Kidney epithelial cell (primary cell): ENCODE measurements around the gene SLFN12L. TPM values are rescaled to one million over a fixed set of nuclear protein-coding genes. Genes with fewer than 3 reads are reported as not detected.

Experiments used
- DNase-seq: peaks from one replicate; pipeline ENCODE4 v3.0.0-alpha.2; 2010; ENCODE audit warnings: low read depth
- H3K27me3 ChIP-seq: 2 replicates; pipeline ENCODE4 v1.6.0; 2011; ENCODE audit warnings: low read length; ENCODE audit not compliant: control insufficient read depth, insufficient read depth
- H3K36me3 ChIP-seq: 2 replicates; pipeline ENCODE4 v1.5.1; 2011; ENCODE audit warnings: low read length; ENCODE audit not compliant: control insufficient read depth, insufficient read depth
- H3K4me3 ChIP-seq: 2 replicates; pipeline ENCODE4 v1.5.1; 2011; ENCODE audit warnings: low read depth, mild to moderate bottlenecking, control low read depth, low read length
- total RNA-seq: library from RNA; depleted of rRNA; stranded (reverse); fragments of >200 nt; gene quantifications from 2 replicates; pipeline ENCODE4 v1.2.3, GENCODE V29; 2015
- TF ChIP-seq, protein P1 (sequence below): IDR thresholded peaks from 2 replicates; pipeline ENCODE4 v1.5.1; 2011; ENCODE audit warnings: mild to moderate bottlenecking, moderate library complexity, low read length, control low read depth, inconsistent platforms; ENCODE audit not compliant: insufficient read depth, poor library complexity, severe bottlenecking

Gene SLFN12L
- total RNA-seq, 1 donor from 2014 or later = not detected

- DNase-seq = no peak
- Histone ChIP-seq H3K4me3 (no peak overlapping the region), H3K36me3 (no peaks in the 10 kb centered on the region), H3K27me3 (peaks cover 14% of the 10 kb centered on the region)
- TF ChIP-seq, protein P1, sequence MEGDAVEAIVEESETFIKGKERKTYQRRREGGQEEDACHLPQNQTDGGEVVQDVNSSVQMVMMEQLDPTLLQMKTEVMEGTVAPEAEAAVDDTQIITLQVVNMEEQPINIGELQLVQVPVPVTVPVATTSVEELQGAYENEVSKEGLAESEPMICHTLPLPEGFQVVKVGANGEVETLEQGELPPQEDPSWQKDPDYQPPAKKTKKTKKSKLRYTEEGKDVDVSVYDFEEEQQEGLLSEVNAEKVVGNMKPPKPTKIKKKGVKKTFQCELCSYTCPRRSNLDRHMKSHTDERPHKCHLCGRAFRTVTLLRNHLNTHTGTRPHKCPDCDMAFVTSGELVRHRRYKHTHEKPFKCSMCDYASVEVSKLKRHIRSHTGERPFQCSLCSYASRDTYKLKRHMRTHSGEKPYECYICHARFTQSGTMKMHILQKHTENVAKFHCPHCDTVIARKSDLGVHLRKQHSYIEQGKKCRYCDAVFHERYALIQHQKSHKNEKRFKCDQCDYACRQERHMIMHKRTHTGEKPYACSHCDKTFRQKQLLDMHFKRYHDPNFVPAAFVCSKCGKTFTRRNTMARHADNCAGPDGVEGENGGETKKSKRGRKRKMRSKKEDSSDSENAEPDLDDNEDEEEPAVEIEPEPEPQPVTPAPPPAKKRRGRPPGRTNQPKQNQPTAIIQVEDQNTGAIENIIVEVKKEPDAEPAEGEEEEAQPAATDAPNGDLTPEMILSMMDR = no peak
Observed at GRCh38 chr17:35548978-35549377, 11.5 kb upstream of the SLFN12L start.

DNA sequence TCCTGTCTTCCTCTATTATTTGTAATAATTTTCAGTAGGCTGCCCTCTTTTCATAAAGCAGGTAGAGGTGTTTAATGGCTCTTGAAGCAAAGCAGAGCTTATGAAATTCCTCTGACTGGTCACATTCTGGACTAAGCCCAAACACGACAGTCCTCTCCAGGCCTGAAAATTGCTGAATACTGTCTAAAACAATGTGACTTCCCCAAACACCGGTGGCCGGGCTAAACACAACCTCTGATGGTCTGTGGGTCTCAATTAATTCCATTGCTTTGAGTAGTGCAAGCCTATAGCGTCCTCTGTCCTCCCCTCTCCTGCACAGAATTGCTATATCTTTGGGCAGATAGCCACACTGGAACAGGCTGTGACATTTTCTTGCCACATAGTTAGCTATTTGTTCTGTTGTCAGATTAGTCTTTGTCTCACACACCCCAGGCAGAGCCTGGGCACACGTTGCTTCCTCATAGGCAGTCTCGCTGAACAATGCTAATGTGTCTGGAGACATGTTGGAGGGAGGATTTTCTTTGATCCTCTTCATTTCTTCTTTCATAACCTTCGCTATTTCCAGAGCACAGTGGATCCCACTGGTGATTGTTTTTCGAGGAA is 10.8 kb upstream of the SLFN12L start:
- H3K4me3 ChIP-seq = no peak overlapping the region
- TF ChIP-seq, protein P1 = no peak
- peaks cover 14% of the 10 kb centered on the region for H3K27me3 ChIP-seq

DNA sequence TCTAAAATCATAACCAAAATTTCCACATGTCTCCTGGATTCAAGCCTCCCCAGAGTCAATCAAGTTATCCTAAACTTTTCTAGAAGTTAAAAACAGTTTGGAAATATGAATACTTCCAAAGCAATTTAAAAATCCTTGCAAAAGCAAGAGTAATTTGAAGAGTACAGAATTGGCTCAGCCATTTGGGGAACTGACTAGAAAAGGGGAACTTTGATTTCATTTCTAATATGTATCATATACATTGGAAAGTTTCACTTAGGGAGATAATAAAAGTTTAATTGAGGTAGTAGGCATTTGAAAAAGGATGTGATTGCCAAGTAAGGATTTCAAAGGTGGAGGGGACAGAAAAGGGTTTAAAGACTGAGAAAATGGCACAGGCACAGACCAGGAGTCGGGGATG is 9.0 kb upstream of the SLFN12L start:
- no peaks in the 10 kb centered on the region for H3K36me3 ChIP-seq
- TF ChIP-seq, protein P1 = no peak
- no peak for DNase-seq
- H3K27me3 ChIP-seq = peaks cover 14% of the 10 kb centered on the region
- no peak overlapping the region for H3K4me3 ChIP-seq

More for the DNA sequence above, 10.8 kb upstream of the SLFN12L start:
- no peaks in the 10 kb centered on the region for H3K36me3 ChIP-seq
- no peak for DNase-seq

DNA sequence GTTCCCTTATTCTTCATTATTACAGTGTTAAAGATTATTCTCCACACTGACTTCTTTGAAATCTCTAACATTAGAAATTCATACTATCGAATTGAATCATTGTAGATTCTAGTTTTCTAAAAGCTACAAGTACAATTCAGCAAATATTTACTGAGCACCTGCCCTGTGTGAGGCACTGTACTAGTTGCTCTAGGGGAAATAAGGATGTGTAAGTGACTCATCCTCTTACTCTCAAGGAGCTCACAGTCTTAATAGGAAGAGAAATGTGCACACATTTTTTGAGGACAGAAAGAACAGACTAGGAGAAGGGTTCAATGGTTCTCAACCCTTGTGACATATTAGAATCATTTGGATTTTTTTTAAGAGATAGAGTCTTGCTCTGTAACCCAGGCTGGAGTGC is 7.7 kb upstream of the SLFN12L start:
- TF ChIP-seq, protein P1 = no peak
- peaks cover 14% of the 10 kb centered on the region for H3K27me3 ChIP-seq

GRCh38 chr17:35543856-35544255 is 6.4 kb upstream of the SLFN12L start:
- no peak for DNase-seq
- H3K4me3 ChIP-seq = no peak overlapping the region
- no peaks in the 10 kb centered on the region for H3K36me3 ChIP-seq
- H3K27me3 ChIP-seq = peaks cover 10% of the 10 kb centered on the region
- TF ChIP-seq, protein P1 = no peak

More for the DNA sequence above, 7.7 kb upstream of the SLFN12L start:
- Histone ChIP-seq H3K36me3 (no peaks in the 10 kb centered on the region), H3K4me3 (no peak overlapping the region)
- no peak for DNase-seq

DNA sequence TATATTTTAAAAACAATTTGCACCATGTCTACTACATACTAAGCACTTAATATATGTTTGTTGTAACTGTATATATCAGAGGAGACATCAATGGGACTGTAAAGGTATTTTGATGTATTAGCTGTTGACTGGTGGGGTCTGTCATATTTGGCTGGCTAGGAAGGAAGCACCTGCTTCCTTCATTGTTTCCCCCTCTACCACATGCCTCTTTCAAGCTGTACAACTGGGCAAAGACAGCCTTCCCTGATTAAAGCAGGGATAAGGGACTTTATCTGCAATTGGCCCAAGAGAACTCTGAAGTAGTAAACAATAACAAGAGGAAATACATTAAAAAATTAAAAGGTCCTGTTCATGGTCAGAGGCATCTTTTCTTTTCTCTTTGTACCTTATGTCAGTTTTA is 5.5 kb upstream of the SLFN12L start:
- DNase-seq = no peak
- H3K27me3 ChIP-seq = peaks cover 6% of the 10 kb centered on the region
- TF ChIP-seq, protein P1 = no peak
- H3K4me3 ChIP-seq = no peak overlapping the region
- no peaks in the 10 kb centered on the region for H3K36me3 ChIP-seq
